Right atrium auricular region (tissue), 2 donors: ENCODE measurements around the gene C14orf180. TPM values are rescaled to one million over a fixed set of nuclear protein-coding genes. Genes with fewer than 3 reads are reported as not detected.

Source experiments
- DNase-seq: peaks from one replicate; pipeline ENCODE4 v3.0.0-alpha.2; 2019; ENCODE audit warnings: low spot score
- H3K27ac ChIP-seq, 2 donors: fragments of 200-600 bp; sonication (generic); 1 replicate in 1 of 2; 2 replicates in 1 of 2; pipeline ENCODE4 v1.5.1; 2016 to 2019
- H3K27me3 ChIP-seq, 2 donors: fragments of 200-600 bp; sonication (generic); one replicate each; pipeline versions ENCODE4 v1.5.1 to v1.6.0; 2017 to 2019
- H3K36me3 ChIP-seq: fragments of 200-600 bp; sonication (generic); one replicate; pipeline ENCODE4 v1.5.1; 2016
- H3K4me1 ChIP-seq, 2 donors: fragments of 200-600 bp; sonication (generic); one replicate each; pipeline versions ENCODE4 v1.5.1 to v1.6.0; 2017 to 2019
- H3K4me3 ChIP-seq, 2 donors: fragments of 200-600 bp; sonication (generic); 1 replicate in 1 of 2; 2 replicates in 1 of 2; pipeline ENCODE4 v1.5.1; 2017 to 2019; ENCODE audit warnings: mild to moderate bottlenecking in 1 of 2, moderate library complexity in 1 of 2
- H3K9me3 ChIP-seq, 2 donors: fragments of 200-600 bp; sonication (generic); one replicate each; pipeline ENCODE4 v1.5.1; 2019
- total RNA-seq, 2 donors: library from RNA; depleted of rRNA; stranded (reverse); fragments of >200 nt; gene quantifications; one replicate each; pipeline ENCODE4 v1.1.0, GENCODE V29; 2016
- TF ChIP-seq, protein P1 (sequence below), 2 donors: fragments of 200-600 bp; sonication (generic); IDR thresholded peaks; one replicate each; pipeline ENCODE4 v1.5.1; 2019; ENCODE audit warnings: antibody characterized with exemption in 2 of 2

C14orf180 gene
- total RNA-seq, 2 donors from 2014 or later: 59.5 to 135 TPM

DNA sequence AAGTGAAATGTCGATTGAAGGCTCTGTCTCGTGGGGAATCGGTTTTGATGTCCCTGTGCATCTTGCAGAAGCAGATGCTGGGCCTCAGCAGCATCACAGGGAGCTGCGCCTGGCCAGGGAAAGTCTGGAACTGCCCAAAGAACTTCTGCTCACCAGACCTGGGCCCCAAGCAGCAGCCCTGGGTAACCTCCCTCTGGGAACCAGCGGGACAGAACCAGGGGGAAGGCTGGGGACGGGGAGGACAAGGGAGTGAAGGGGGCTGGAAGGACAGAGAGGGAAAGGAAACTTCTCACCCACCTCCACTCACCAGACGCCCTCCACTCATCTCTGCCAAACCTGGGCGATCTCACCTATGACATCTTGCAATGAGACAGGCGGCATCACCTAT is 26.8 kb upstream of the C14orf180 start:
- no peak for DNase-seq
- TF ChIP-seq, protein P1, sequence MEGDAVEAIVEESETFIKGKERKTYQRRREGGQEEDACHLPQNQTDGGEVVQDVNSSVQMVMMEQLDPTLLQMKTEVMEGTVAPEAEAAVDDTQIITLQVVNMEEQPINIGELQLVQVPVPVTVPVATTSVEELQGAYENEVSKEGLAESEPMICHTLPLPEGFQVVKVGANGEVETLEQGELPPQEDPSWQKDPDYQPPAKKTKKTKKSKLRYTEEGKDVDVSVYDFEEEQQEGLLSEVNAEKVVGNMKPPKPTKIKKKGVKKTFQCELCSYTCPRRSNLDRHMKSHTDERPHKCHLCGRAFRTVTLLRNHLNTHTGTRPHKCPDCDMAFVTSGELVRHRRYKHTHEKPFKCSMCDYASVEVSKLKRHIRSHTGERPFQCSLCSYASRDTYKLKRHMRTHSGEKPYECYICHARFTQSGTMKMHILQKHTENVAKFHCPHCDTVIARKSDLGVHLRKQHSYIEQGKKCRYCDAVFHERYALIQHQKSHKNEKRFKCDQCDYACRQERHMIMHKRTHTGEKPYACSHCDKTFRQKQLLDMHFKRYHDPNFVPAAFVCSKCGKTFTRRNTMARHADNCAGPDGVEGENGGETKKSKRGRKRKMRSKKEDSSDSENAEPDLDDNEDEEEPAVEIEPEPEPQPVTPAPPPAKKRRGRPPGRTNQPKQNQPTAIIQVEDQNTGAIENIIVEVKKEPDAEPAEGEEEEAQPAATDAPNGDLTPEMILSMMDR (IDR thresholded peaks at IDR 0.05): no peak
- Histone ChIP-seq H3K36me3 (no peaks in the 10 kb centered on the region), H3K27ac (no peak overlapping the region), H3K4me3 (no peak overlapping the region), H3K27me3 (no peaks in the 10 kb centered on the region), H3K9me3 (no peaks in the 10 kb centered on the region), H3K4me1 (no peaks in the 10 kb centered on the region)

DNA sequence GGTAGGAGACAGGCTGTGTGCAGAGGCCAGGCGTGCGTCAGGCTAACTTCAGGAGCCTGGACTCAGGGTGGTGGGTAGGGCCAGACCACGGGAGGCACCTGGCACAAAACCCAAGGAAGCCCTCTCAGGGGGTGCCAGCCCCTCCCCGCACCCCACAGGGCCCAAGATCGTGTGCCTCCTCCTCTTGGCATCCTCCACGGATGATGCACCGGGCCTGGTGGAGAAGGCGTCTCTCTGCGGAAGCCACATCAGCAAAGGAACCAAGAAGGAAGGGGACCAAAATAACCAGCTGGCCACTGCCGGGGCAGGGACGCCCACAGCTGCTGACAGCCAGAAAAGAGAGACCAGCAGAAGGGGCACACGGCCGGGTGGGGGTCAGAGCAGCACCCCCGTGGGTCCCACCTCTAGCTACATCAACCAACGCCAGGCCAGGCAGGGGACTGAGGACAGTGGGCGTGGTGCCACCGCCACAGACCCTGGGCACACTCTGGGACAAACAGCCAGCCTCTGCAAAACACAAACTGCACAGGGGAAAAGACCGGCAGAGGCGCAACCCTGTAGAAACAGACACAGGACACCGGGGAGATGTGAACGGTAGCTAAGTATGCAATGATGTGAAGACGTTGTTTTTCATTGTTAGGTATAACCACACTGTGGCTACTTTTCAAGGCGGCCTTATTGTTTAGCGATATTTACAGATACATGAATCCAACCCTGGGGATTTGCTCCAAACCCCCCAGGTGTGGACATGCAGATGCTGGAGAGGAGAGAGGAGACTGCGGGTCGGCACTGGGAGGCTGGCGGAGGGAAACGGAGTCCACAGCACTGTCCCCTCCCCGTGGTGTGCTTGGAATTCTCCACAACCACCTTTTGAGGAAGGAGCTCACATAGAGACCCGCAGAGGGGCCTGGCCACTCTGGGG is 26.1 kb upstream of the C14orf180 start:
- H3K27ac ChIP-seq: no peak overlapping the region
- H3K9me3 ChIP-seq: no peaks in the 10 kb centered on the region
- TF ChIP-seq, protein P1 (IDR thresholded peaks at IDR 0.05): no peak
- H3K36me3 ChIP-seq: no peaks in the 10 kb centered on the region
- H3K27me3 ChIP-seq: no peaks in the 10 kb centered on the region
- no peak for DNase-seq
- no peak overlapping the region for H3K4me3 ChIP-seq
- no peaks in the 10 kb centered on the region for H3K4me1 ChIP-seq

DNA sequence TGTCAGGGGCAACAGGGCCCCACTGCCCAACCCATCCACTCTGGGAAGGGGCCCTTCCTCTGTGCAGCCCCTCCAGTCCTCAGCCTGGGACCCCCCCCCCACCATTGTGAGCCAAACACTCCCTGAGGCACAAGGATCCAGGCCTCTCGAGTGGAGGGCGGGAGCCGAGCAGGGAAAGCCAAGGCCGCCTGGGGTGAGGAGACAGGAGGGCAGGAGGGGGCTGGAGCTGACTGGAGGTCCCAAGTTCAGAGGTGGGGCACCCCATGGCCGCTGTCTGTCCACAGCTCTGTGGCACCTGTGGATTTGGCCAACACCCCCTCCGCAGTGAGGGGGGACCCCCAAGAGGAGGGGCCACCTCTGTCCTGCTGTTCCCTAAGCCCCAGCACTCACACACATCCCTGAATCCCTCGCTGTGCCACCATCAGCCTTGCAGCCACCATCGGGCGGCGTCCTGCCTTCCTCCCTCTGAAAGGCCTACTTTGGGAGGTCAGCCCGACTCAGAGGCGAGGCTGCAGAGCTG is 25.4 kb upstream of the C14orf180 start:
- Histone ChIP-seq H3K9me3 (no peaks in the 10 kb centered on the region), H3K27ac (no peak overlapping the region), H3K27me3 (no peaks in the 10 kb centered on the region), H3K4me3 (no peak overlapping the region), H3K36me3 (no peaks in the 10 kb centered on the region), H3K4me1 (no peaks in the 10 kb centered on the region)
- DNase-seq: no peak
- TF ChIP-seq, protein P1 (IDR thresholded peaks at IDR 0.05): no peak

DNA sequence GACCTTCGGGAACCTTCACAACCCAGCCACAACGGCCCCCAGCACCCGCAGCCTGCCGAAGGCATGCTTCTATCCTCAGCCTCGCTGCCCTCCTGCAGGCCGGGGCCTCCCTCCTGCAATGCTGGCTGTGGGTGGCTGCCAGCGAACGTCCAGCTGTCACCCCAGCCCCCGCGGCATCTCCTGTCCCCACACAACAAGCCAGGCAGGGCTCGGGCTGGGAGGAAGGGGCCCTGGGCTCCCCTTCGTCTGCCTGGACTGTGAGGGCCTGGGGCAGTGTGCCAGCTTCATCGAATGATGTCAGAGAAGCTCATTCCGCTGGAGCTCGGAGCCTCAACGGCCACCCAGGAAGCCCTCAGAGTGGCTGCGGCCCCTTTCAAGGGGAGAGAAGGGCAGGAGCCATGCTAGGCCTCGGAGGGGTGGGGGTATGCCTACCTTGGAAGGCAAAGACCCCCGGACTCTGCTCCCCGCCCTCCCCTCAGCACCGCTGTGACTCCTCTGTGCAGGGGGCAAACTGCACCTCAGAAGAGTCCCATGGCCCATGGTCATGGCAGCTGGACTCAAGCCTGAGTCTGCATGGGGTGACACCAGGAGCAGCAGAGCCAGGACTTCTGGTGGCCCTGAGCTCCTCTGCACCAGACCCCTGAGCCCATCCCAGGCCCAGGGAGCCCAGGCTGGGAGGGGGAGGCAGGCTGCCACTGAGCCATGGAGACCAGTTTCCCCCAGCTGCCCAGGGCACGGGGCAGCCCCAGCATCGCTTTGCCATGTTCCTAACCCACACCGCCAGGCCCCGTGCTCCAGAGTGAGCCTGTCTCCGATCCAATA is 24.7 kb upstream of the C14orf180 start:
- H3K4me1 ChIP-seq: no peaks in the 10 kb centered on the region
- H3K4me3 ChIP-seq: no peak overlapping the region
- DNase-seq: no peak
- no peaks in the 10 kb centered on the region for H3K9me3 ChIP-seq
- H3K36me3 ChIP-seq: no peaks in the 10 kb centered on the region
- TF ChIP-seq, protein P1 (IDR thresholded peaks at IDR 0.05): no peak
- no peak overlapping the region for H3K27ac ChIP-seq
- H3K27me3 ChIP-seq: no peaks in the 10 kb centered on the region

DNA sequence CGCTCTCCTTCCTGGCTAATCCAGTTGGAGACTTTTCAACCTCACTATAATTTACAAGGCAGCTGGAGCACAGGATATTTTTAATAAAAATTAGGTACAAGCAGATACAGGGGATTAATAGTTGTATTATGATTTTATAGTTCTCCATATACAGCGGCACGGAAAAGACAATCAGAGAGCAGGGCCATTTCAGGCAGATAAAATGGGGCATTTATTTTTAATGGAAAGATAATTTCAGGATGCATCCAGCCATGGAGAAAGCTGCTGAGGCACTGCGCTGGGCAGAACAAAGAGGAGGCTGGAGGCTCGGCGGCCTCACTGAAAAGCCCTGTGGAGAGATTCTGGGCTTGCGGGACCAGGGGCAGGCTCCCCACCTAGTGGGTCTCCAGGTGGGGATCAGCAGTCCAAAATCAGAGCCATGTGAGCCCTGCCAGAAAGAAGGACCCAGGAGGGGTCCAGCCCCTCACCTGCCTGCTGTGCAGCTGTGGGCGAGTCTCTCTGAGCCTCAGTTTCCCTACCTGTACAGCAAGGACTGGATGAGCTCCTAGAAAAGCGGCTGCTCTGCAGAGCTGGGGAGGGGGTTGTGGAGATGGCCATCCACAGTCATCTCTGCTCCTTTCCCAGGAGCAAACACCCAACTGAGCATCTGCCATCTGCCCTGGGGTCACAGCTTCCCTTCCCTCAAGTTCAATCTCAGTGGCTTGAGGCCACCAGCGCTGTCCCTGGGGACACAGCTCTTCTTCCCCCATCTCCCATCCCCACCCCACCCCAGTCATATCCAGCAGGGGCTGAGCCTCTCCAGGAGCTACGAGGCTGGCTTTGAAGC is 23.9 kb upstream of the C14orf180 start:
- TF ChIP-seq, protein P1 (IDR thresholded peaks at IDR 0.05): no peak
- H3K27me3 ChIP-seq: no peaks in the 10 kb centered on the region
- DNase-seq: no peak

More for the DNA sequence above, 23.9 kb upstream of the C14orf180 start:
- H3K27ac ChIP-seq: no peak overlapping the region
- no peak overlapping the region for H3K4me3 ChIP-seq
- H3K36me3 ChIP-seq: no peaks in the 10 kb centered on the region
- no peaks in the 10 kb centered on the region for H3K4me1 ChIP-seq
- H3K9me3 ChIP-seq: no peaks in the 10 kb centered on the region
